Endothelial cell of umbilical vein (primary cell): ENCODE results near the gene SMIM38. TPM values are rescaled to one million over a fixed set of nuclear protein-coding genes. Genes with fewer than 3 reads are reported as not detected.

Experiments
- BruUV-seq: library from RNA; stranded (reverse); fragments of 400-500 nt; replicated peaks from 2 replicates; lab custom pipeline; 2021; lab: Mats Ljungman, UMichigan
- CTCF ChIA-PET: fragments of 300-600, 350-600 bp; sonication (Branson Sonifier 250); formaldehyde crosslinking; loops from one replicate; lab custom pipeline; 2021; ENCODE audit warnings: antibody characterized with exemption, inconsistent platforms; lab: Charles Lee
- POLR2A ChIA-PET: fragments of 300-600, 350-600 bp; sonication (Branson Sonifier 250); formaldehyde crosslinking; loops from one replicate; lab custom pipeline; 2021; ENCODE audit warnings: antibody characterized with exemption, inconsistent platforms; lab: Charles Lee
- DNase-seq: peaks from one replicate; pipeline ENCODE4 v3.0.0-alpha.2; 2011; ENCODE audit warnings: low read depth, low spot score
- FAIRE-seq: peaks from 2 replicates; lab custom pipeline; 2011; peaks lifted over from hg19 to GRCh38; lab: Jason Lieb, UNC
- H2AFZ ChIP-seq: 2 replicates; pipeline ENCODE4 v1.6.0; 2012; ENCODE audit warnings: low read depth, low read length, control low read depth, inconsistent platforms
- H3K27ac ChIP-seq: 2 replicates; pipeline ENCODE4 v1.5.1; 2011; ENCODE audit warnings: low read depth, mild to moderate bottlenecking, control low read depth, low read length, moderate library complexity; ENCODE audit not compliant: insufficient read depth
- H3K27me3 ChIP-seq, 2 experiments: 2 replicates each; pipeline versions ENCODE4 v1.6.0 to v1.6.1; 2011; ENCODE audit warnings: low read length in 2 of 2, mixed read lengths in 1 of 2; ENCODE audit not compliant: control insufficient read depth in 2 of 2, insufficient read depth in 2 of 2
- H3K36me3 ChIP-seq, 2 experiments: 2 replicates in 1 of 2; 3 replicates in 1 of 2; pipeline ENCODE4 v1.5.1; 2011; ENCODE audit warnings: low read length in 2 of 2, mild to moderate bottlenecking in 1 of 2, moderate library complexity in 1 of 2; ENCODE audit not compliant: control insufficient read depth in 2 of 2, insufficient read depth in 2 of 2; ENCODE audit errors: extremely low read depth in 1 of 2
- H3K4me1 ChIP-seq: 3 replicates; pipeline ENCODE4 v1.5.1; 2011; ENCODE audit warnings: mild to moderate bottlenecking, low read length; ENCODE audit not compliant: control insufficient read depth, insufficient read depth; ENCODE audit errors: extremely low read depth
- H3K4me2 ChIP-seq: 2 replicates; pipeline ENCODE4 v1.6.1; 2011; ENCODE audit warnings: low read length, control low read depth, mixed read lengths; ENCODE audit not compliant: insufficient read depth
- H3K4me3 ChIP-seq, 3 experiments: fragments of 200-600 bp in 1 of 3; sonication (generic), shearing (Covaris generic) in 1 of 3; replicated peaks in 1 of 3; 2 replicates each; pipeline ENCODE4 v1.5.1; 2011 to 2016; ENCODE audit warnings: control low read depth in 3 of 3, low read length in 3 of 3, mild to moderate bottlenecking in 2 of 3, inconsistent platforms in 1 of 3, low read depth in 1 of 3, moderate library complexity in 1 of 3; ENCODE audit not compliant: insufficient read depth in 1 of 3
- H3K79me2 ChIP-seq: 2 replicates; pipeline ENCODE4 v1.6.0; 2012; ENCODE audit warnings: low read length, inconsistent platforms; ENCODE audit not compliant: control insufficient read depth, insufficient read depth
- H3K9ac ChIP-seq: replicated peaks from 2 replicates; pipeline ENCODE3; 2011; ENCODE audit warnings: low read length, control low read depth; ENCODE audit not compliant: insufficient read depth; ENCODE audit errors: extremely low read depth
- H3K9me1 ChIP-seq: replicated peaks from 3 replicates; pipeline ENCODE4 v1.6.0; 2011; ENCODE audit warnings: mild to moderate bottlenecking, low read length; ENCODE audit not compliant: control insufficient read depth, insufficient read depth; ENCODE audit errors: extremely low read depth
- H3K9me3 ChIP-seq: replicated peaks from 2 replicates; pipeline ENCODE4 v1.5.1; 2012; ENCODE audit warnings: low read length, inconsistent platforms; ENCODE audit not compliant: control insufficient read depth, insufficient read depth
- H4K20me1 ChIP-seq: replicated peaks from 2 replicates; pipeline ENCODE3; 2011; ENCODE audit warnings: mild to moderate bottlenecking, low read length; ENCODE audit not compliant: control insufficient read depth, insufficient read depth; ENCODE audit errors: extremely low read depth
- EZH2 ChIP-seq: IDR thresholded peaks from 2 replicates; pipeline ENCODE4 v1.6.1; 2012; ENCODE audit warnings: borderline replicate concordance, low read depth, mild to moderate bottlenecking, moderate library complexity, low read length, inconsistent platforms; ENCODE audit not compliant: severe bottlenecking
- FOS ChIP-seq: IDR thresholded peaks from 2 replicates; pipeline ENCODE4 v1.6.1; 2011; ENCODE audit warnings: mild to moderate bottlenecking, low read length, moderate library complexity, borderline replicate concordance; ENCODE audit not compliant: insufficient read depth
- GATA2 ChIP-seq: IDR thresholded peaks from 2 replicates; pipeline ENCODE4 v1.7.0; 2011; ENCODE audit warnings: low read depth, mild to moderate bottlenecking, moderate library complexity, mixed read lengths, low read length; ENCODE audit not compliant: insufficient read length, insufficient read depth
- JUN ChIP-seq: IDR thresholded peaks from 2 replicates; pipeline ENCODE4 v1.6.1; 2011; ENCODE audit warnings: borderline replicate concordance, low read depth; ENCODE audit not compliant: insufficient read length, insufficient read depth
- MYC ChIP-seq: IDR thresholded peaks from one replicate; pipeline ENCODE4 v1.6.1; 2011; ENCODE audit warnings: mild to moderate bottlenecking, low read depth, low read length
- POLR2A ChIP-seq: IDR thresholded peaks from 2 replicates; pipeline ENCODE4 v1.6.1; 2012; ENCODE audit warnings: low read depth, mild to moderate bottlenecking, control low read depth, low read length
- POLR2AphosphoS5 ChIP-seq: IDR thresholded peaks from 2 replicates; pipeline ENCODE4 v1.6.1; 2012; ENCODE audit warnings: low read depth, mild to moderate bottlenecking, control low read depth, low read length, moderate library complexity; ENCODE audit not compliant: insufficient read depth
- dilution Hi-C: fragments of 300-500 bp; cut with MboI; formaldehyde crosslinking; loops from one replicate; pipeline ENCODE4 v1.15.0; 2019; ENCODE audit warnings: low sequenced_read_pairs; ENCODE audit not compliant: extremely low pct_ligation_motif_present
- intact Hi-C: fragments of 100-400 bp; cut with micrococcal nuclease; formaldehyde crosslinking; loops from one replicate; pipeline ENCODE4 v1.10.0; 2022
- polyA plus RNA-seq, 4 experiments: library from polyadenylated mRNA; depleted of rRNA in 3 of 4; stranded (reverse) in 3 of 4; unstranded in 1 of 4; fragments of >200 nt; gene quantifications; 2 replicates each; pipeline versions ENCODE4 v1.2.1 to v1.2.3, GENCODE V29; 2011 to 2012; ENCODE audit warnings: missing spikeins in 1 of 4
- total RNA-seq: library from RNA; stranded (reverse); gene quantifications from 2 replicates; pipeline ENCODE4 v1.2.3, GENCODE V29; 2021
- TF ChIP-seq, protein P1 (sequence below): IDR thresholded peaks from 2 replicates; pipeline ENCODE4 v1.6.1; 2011; ENCODE audit not compliant: insufficient read depth, insufficient read length
- TF ChIP-seq, protein P2 (sequence below), 2 donors: IDR thresholded peaks; 1 replicate in 1 of 2; 2 replicates in 1 of 2; pipeline ENCODE4 v1.5.1; 2011; ENCODE audit warnings: low read length in 2 of 2, mild to moderate bottlenecking in 2 of 2, moderate library complexity in 2 of 2, control low read depth in 1 of 2, inconsistent platforms in 1 of 2, low read depth in 1 of 2; ENCODE audit not compliant: insufficient read depth in 1 of 2; ENCODE audit errors: extremely low read depth in 1 of 2

SMIM38 gene
- total and polyA plus RNA-seq, 2 donors (not counting 3 experiments of a cell fraction or from before 2014, with no cell fraction given), result 0.03 TPM; not detected in 1

DNA sequence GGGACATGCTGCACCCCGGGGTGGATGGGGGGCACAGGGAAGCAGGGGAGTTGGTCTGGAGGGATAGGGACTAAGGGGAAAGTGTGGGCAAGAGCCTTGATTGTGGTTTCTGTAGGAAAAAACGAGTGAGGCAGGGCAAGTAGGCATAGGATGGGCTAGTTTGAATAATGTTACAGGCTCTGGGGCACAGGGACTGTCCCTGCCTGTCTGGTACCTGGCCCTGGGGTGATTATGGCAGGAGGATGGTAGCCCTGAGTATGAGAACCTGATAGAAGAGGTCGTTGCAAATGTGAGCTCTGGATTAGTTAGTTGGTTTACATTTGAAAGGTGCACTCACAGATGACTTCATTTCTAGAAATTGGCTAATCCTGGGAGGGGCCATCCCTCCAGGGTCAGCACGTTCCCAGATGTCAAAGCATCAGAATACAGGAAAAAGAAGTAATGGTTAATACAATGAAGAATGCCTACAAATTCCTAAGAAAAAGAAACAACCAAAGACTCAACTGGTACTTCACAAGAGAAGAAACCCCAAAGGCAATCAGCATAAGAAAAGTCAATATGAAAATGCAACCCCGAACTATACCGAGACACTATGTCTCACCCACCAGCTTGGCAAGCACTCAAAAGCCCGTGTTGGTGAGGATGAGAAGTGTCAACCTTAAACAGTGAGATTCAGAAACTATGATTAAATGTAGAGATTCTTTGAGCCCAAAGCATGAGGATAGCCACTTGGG is 11.3 kb upstream of the SMIM38 start:
- no peak for TF ChIP-seq EZH2
- TF ChIP-seq POLR2A, result no peak
- no peak for TF ChIP-seq MYC
- TF ChIP-seq, protein P1, sequence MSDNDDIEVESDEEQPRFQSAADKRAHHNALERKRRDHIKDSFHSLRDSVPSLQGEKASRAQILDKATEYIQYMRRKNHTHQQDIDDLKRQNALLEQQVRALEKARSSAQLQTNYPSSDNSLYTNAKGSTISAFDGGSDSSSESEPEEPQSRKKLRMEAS, result no peak
- TF ChIP-seq FOS, result no peak
- TF ChIP-seq JUN, result no peak
- no peak for TF ChIP-seq GATA2
- no peak for TF ChIP-seq POLR2AphosphoS5
- TF ChIP-seq, protein P2, sequence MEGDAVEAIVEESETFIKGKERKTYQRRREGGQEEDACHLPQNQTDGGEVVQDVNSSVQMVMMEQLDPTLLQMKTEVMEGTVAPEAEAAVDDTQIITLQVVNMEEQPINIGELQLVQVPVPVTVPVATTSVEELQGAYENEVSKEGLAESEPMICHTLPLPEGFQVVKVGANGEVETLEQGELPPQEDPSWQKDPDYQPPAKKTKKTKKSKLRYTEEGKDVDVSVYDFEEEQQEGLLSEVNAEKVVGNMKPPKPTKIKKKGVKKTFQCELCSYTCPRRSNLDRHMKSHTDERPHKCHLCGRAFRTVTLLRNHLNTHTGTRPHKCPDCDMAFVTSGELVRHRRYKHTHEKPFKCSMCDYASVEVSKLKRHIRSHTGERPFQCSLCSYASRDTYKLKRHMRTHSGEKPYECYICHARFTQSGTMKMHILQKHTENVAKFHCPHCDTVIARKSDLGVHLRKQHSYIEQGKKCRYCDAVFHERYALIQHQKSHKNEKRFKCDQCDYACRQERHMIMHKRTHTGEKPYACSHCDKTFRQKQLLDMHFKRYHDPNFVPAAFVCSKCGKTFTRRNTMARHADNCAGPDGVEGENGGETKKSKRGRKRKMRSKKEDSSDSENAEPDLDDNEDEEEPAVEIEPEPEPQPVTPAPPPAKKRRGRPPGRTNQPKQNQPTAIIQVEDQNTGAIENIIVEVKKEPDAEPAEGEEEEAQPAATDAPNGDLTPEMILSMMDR (IDR thresholded peaks at IDR 0.05; ENCODE audit: extremely low read depth in 1 of 2, insufficient read depth in 1 of 2, low read depth in 1 of 2, low read length in 2 of 2), result no peak
- peaks cover 7 to 19% of the 10 kb centered on the region in 2 experiments for H3K27me3 ChIP-seq
- H3K27ac ChIP-seq, result no peak overlapping the region
- POLR2A ChIA-PET, result no interaction called here
- no peaks in the 10 kb centered on the region for H4K20me1 ChIP-seq
- DNase-seq (no peak), FAIRE-seq (no peak)
- dilution Hi-C loops (no loop called here), intact Hi-C loops (no loop called here)
- BruUV-seq, result no TSS peak
- no peaks in the 10 kb centered on the region for H3K9me1 ChIP-seq
- no peak overlapping the region for H2AFZ ChIP-seq
- H3K4me2 ChIP-seq, result no peak overlapping the region
- H3K9ac ChIP-seq, result no peak overlapping the region
- H3K4me3 ChIP-seq, result no peak overlapping the region
- CTCF ChIA-PET, result interaction anchor here (0.6 to 2.8 kb wide), 2 partner anchors 13 to 495 kb away, joined by 3 to 19 read pairs; no protein-coding TSS in a partner anchor
- H3K79me2 ChIP-seq, result no peaks in the 10 kb centered on the region
- H3K9me3 ChIP-seq, result no peaks in the 10 kb centered on the region
- H3K36me3 ChIP-seq, result no peaks in the 10 kb centered on the region
- no peaks in the 10 kb centered on the region for H3K4me1 ChIP-seq
